ENCODE measurements around the gene ZDHHC14. TPM values are rescaled to one million over a fixed set of nuclear protein-coding genes. Genes with fewer than 3 reads are reported as not detected.
"Not testable (repeated sequence)": the region's sequence is repeated elsewhere in the genome, so short reads cannot be mapped to it uniquely, and the experiment has no call there.

The ZDHHC14 gene
- total RNA-seq, 2 experiments from 2014 or later, result 2.9 to 3.5 TPM

- H3K4me3 Mint-ChIP-seq, result no peak overlapping the region
- no peaks in the 10 kb centered on the region for H3K36me3 Mint-ChIP-seq
- no peaks in the 10 kb centered on the region for H3K9me3 Mint-ChIP-seq
- H3K4me1 Mint-ChIP-seq, result no peaks in the 10 kb centered on the region
- no peaks in the 10 kb centered on the region for H3K27me3 Mint-ChIP-seq
- no peak for DNase-seq
- no peak overlapping the region for H3K27ac Mint-ChIP-seq
Measured at GRCh38 chr6:157677235-157677634, 296.2 kb downstream of the ZDHHC14 start.

- H3K4me3 Mint-ChIP-seq, result no peak overlapping the region
- H3K36me3 Mint-ChIP-seq, result no peaks in the 10 kb centered on the region
- H3K27ac Mint-ChIP-seq, result no peak overlapping the region
- no peak for DNase-seq
- no peaks in the 10 kb centered on the region for H3K4me1 Mint-ChIP-seq
- H3K9me3 Mint-ChIP-seq, result no peaks in the 10 kb centered on the region
- H3K27me3 Mint-ChIP-seq, result no peaks in the 10 kb centered on the region
Measured at GRCh38 chr6:157679605-157680580, 298.9 kb downstream of the ZDHHC14 start.

GRCh38 chr6:157681041-157681650 is 300.2 kb downstream of the ZDHHC14 start:
- DNase-seq, result no peak
- Mint-ChIP-seq H3K36me3 (no peaks in the 10 kb centered on the region), H3K27ac (no peak overlapping the region), H3K4me1 (no peaks in the 10 kb centered on the region), H3K9me3 (no peaks in the 10 kb centered on the region), H3K27me3 (no peaks in the 10 kb centered on the region), H3K4me3 (no peak overlapping the region)

GRCh38 chr6:157682856-157683481 is 302.0 kb downstream of the ZDHHC14 start:
- Mint-ChIP-seq H3K4me3 (no peak overlapping the region), H3K27me3 (no peaks in the 10 kb centered on the region), H3K9me3 (no peaks in the 10 kb centered on the region), H3K27ac (no peak overlapping the region), H3K36me3 (no peaks in the 10 kb centered on the region), H3K4me1 (no peaks in the 10 kb centered on the region)
- no peak for DNase-seq

GRCh38 chr6:157683707-157684106 is 302.7 kb downstream of the ZDHHC14 start:
- H3K27me3 Mint-ChIP-seq, result no peaks in the 10 kb centered on the region
- DNase-seq, result no peak
- H3K4me1 Mint-ChIP-seq, result no peaks in the 10 kb centered on the region
- no peak overlapping the region for H3K4me3 Mint-ChIP-seq
- no peak overlapping the region for H3K27ac Mint-ChIP-seq
- no peaks in the 10 kb centered on the region for H3K9me3 Mint-ChIP-seq
- H3K36me3 Mint-ChIP-seq, result no peaks in the 10 kb centered on the region

- H3K9me3 Mint-ChIP-seq, result no peaks in the 10 kb centered on the region
- H3K27ac Mint-ChIP-seq, result no peak overlapping the region
- no peaks in the 10 kb centered on the region for H3K36me3 Mint-ChIP-seq
- no peaks in the 10 kb centered on the region for H3K27me3 Mint-ChIP-seq
- no peak for DNase-seq
- H3K4me3 Mint-ChIP-seq, result no peak overlapping the region
- no peaks in the 10 kb centered on the region for H3K4me1 Mint-ChIP-seq
Measured at GRCh38 chr6:157684620-157685299, 303.8 kb downstream of the ZDHHC14 start.

GRCh38 chr6:157685596-157686280 is 304.7 kb downstream of the ZDHHC14 start:
- H3K4me1 Mint-ChIP-seq, result no peaks in the 10 kb centered on the region
- no peaks in the 10 kb centered on the region for H3K36me3 Mint-ChIP-seq
- DNase-seq, result no peak
- H3K9me3 Mint-ChIP-seq, result no peaks in the 10 kb centered on the region
- H3K27ac Mint-ChIP-seq, result no peak overlapping the region
- H3K27me3 Mint-ChIP-seq, result no peaks in the 10 kb centered on the region
- H3K4me3 Mint-ChIP-seq, result no peak overlapping the region

GRCh38 chr6:157688275-157688959 is 307.4 kb downstream of the ZDHHC14 start:
- H3K4me1 Mint-ChIP-seq, result no peaks in the 10 kb centered on the region
- H3K27ac Mint-ChIP-seq, result no peak overlapping the region
- H3K36me3 Mint-ChIP-seq, result no peaks in the 10 kb centered on the region
- no peak for DNase-seq
- H3K27me3 Mint-ChIP-seq, result no peaks in the 10 kb centered on the region
- H3K9me3 Mint-ChIP-seq, result no peaks in the 10 kb centered on the region
- no peak overlapping the region for H3K4me3 Mint-ChIP-seq

GRCh38 chr6:157688960-157689599 is 308.1 kb downstream of the ZDHHC14 start:
- H3K4me1 Mint-ChIP-seq, result no peaks in the 10 kb centered on the region
- no peaks in the 10 kb centered on the region for H3K9me3 Mint-ChIP-seq
- no peaks in the 10 kb centered on the region for H3K36me3 Mint-ChIP-seq
- H3K27me3 Mint-ChIP-seq, result no peaks in the 10 kb centered on the region
- H3K4me3 Mint-ChIP-seq, result no peak overlapping the region
- H3K27ac Mint-ChIP-seq, result no peak overlapping the region
- DNase-seq, result no peak

- Mint-ChIP-seq H3K9me3 (no peaks in the 10 kb centered on the region), H3K27ac (no peak overlapping the region), H3K36me3 (no peaks in the 10 kb centered on the region), H3K4me3 (no peak overlapping the region), H3K4me1 (no peaks in the 10 kb centered on the region), H3K27me3 (no peaks in the 10 kb centered on the region)
- DNase-seq, result no peak
Measured at GRCh38 chr6:157689875-157690274, 308.9 kb downstream of the ZDHHC14 start.

- Mint-ChIP-seq H3K36me3 (no peaks in the 10 kb centered on the region), H3K4me1 (no peaks in the 10 kb centered on the region), H3K27ac (no peak overlapping the region), H3K27me3 (no peaks in the 10 kb centered on the region), H3K4me3 (no peak overlapping the region), H3K9me3 (no peaks in the 10 kb centered on the region)
- DNase-seq, result no peak
Measured at GRCh38 chr6:157690441-157691210, 309.6 kb downstream of the ZDHHC14 start.

GRCh38 chr6:157691621-157692020 is 310.6 kb downstream of the ZDHHC14 start:
- not testable (repeated sequence) for H3K36me3 Mint-ChIP-seq, H3K4me3 Mint-ChIP-seq, H3K4me1 Mint-ChIP-seq, H3K9me3 Mint-ChIP-seq, H3K27ac Mint-ChIP-seq, H3K27me3 Mint-ChIP-seq, DNase-seq

GRCh38 chr6:157693867-157694266 is 312.9 kb downstream of the ZDHHC14 start:
- H3K4me1 Mint-ChIP-seq, result no peaks in the 10 kb centered on the region
- H3K27me3 Mint-ChIP-seq, result no peaks in the 10 kb centered on the region
- peaks cover 2% of the 10 kb centered on the region for H3K36me3 Mint-ChIP-seq
- H3K27ac Mint-ChIP-seq, result no peak overlapping the region
- no peak for DNase-seq
- H3K9me3 Mint-ChIP-seq, result peaks cover 9% of the 10 kb centered on the region
- H3K4me3 Mint-ChIP-seq, result no peak overlapping the region

Measured in activated naive CD8-positive, alpha-beta T cell treated with anti-CD3 and anti-CD28 coated beads for 36 hours (primary cell).